Measurements from ENCODE around the gene SHISAL1. TPM values are rescaled to one million over a fixed set of nuclear protein-coding genes. Genes with fewer than 3 reads are reported as not detected.
A peak's percentile ranks its signal among the peaks of the same experiment; 100 is the strongest.

SHISAL1 gene
- total and polyA plus RNA-seq, 9 donors: 0.33 to 4.5 (median 2.0) TPM

DNA sequence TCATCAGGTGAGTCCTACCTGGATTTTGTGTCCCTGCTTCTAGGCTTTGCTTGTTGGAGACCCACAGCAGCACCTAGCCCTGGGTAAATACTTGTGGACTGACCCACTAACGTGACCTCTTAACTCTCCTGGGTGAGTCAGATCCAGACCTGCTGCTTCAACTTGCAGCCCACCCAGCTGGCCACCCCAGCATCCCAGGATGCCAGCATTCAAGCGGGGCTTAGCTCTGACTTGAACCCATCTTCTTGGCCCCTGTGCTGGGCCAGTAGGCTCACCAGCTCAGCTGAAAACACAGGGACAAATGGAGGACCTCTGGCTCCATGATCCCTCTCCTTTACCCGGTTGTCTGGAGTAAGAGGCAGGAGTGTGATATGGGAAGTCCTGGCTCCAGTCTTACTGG lies 98.6 kb downstream of the SHISAL1 start:
- WGBS, 3 donors: 92 to 96% (median 94%) methylated on average over 3 of the region's 3 CpGs
- Histone ChIP-seq H3K36me3 (no peaks in the 10 kb centered on the region), H3K4me1 (ENCODE audit: insufficient read depth) (no peaks in the 10 kb centered on the region), H3K4me3 (no peak overlapping the region), H3K27ac (no peak overlapping the region), H3K27me3 (no peaks in the 10 kb centered on the region), H3K9me3 (no peaks in the 10 kb centered on the region)
- DNase-seq: peak in 1 of 5 donors; percentile 3
- intact Hi-C loops (cut with DNase I): no loop called here
- TF ChIP-seq POLR2A (IDR thresholded peaks at IDR 0.05) (no peak), EP300 (IDR thresholded peaks at IDR 0.05) (no peak)
- TF ChIP-seq, protein P1, sequence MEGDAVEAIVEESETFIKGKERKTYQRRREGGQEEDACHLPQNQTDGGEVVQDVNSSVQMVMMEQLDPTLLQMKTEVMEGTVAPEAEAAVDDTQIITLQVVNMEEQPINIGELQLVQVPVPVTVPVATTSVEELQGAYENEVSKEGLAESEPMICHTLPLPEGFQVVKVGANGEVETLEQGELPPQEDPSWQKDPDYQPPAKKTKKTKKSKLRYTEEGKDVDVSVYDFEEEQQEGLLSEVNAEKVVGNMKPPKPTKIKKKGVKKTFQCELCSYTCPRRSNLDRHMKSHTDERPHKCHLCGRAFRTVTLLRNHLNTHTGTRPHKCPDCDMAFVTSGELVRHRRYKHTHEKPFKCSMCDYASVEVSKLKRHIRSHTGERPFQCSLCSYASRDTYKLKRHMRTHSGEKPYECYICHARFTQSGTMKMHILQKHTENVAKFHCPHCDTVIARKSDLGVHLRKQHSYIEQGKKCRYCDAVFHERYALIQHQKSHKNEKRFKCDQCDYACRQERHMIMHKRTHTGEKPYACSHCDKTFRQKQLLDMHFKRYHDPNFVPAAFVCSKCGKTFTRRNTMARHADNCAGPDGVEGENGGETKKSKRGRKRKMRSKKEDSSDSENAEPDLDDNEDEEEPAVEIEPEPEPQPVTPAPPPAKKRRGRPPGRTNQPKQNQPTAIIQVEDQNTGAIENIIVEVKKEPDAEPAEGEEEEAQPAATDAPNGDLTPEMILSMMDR (IDR thresholded peaks at IDR 0.05): no peak

DNA sequence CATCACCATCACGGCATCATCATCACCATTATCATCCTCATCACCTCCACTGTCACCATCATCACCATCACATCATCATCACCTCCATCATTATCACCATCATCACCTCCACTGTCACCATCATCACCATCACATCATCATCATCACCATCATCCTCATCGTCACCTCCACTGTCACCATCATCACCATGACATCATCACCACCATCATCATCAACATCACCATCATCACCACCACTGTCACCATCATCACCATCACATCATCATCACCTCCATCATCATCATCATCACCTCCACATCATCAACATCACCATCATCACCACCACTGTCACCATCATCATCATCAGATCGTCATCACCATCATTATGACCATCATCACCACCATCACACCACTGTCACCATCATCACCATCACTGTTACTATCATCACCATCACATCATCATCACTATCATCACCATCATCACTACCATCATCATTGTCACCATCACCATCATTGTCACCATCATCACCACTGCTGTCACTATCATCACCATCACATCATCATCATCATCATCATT lies 99.2 kb downstream of the SHISAL1 start:
- Histone ChIP-seq H3K27me3 (no peaks in the 10 kb centered on the region), H3K4me3 (no peak overlapping the region), H3K36me3 (no peaks in the 10 kb centered on the region), H3K9me3 (no peaks in the 10 kb centered on the region), H3K4me1 (ENCODE audit: insufficient read depth) (no peaks in the 10 kb centered on the region), H3K27ac (no peak overlapping the region)
- intact Hi-C loops (cut with DNase I): no loop called here
- TF ChIP-seq, protein P1 (IDR thresholded peaks at IDR 0.05): no peak
- no peak for TF ChIP-seq EP300 (IDR thresholded peaks at IDR 0.05)
- TF ChIP-seq POLR2A (IDR thresholded peaks at IDR 0.05): no peak
- WGBS, 3 donors: 89 to 96% (median 90%) methylated on average over 3 of the region's 3 CpGs
- no peak for DNase-seq

DNA sequence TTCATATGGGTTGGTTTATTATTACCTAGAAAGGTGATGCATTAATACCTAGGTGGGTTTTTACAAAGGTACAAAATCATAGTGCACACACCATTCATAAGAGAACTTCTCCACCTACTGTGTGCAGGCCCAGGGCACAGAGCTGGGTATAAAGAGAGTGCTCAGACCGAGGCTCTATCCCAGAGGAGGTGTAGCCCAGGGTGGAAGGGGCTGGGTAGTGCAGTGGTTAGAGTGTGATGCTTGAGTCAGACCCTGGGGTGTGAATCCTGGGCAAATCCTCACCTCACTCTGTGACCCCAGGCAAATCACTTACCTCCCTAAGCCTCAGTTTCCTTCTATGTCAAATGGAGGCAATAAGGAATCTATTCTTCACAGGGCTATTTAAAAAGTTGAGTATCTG lies 99.8 kb downstream of the SHISAL1 start:
- no peaks in the 10 kb centered on the region for H3K4me1 ChIP-seq (ENCODE audit: insufficient read depth)
- no peaks in the 10 kb centered on the region for H3K9me3 ChIP-seq
- no peak overlapping the region for H3K27ac ChIP-seq
- intact Hi-C loops (cut with DNase I): no loop called here
- TF ChIP-seq, protein P1 (IDR thresholded peaks at IDR 0.05): no peak
- TF ChIP-seq POLR2A (IDR thresholded peaks at IDR 0.05): no peak
- TF ChIP-seq EP300 (IDR thresholded peaks at IDR 0.05): no peak
- no peaks in the 10 kb centered on the region for H3K27me3 ChIP-seq
- WGBS, 3 donors: 92 to 100% (median 98%) methylated on average over 1 of the region's 1 CpG
- DNase-seq: peak in 1 of 5 donors; percentile 2
- no peak overlapping the region for H3K4me3 ChIP-seq
- no peaks in the 10 kb centered on the region for H3K36me3 ChIP-seq

GRCh38 chr22:44211946-44212930 lies 100.5 kb downstream of the SHISAL1 start:
- Histone ChIP-seq H3K4me1 (ENCODE audit: insufficient read depth) (no peaks in the 10 kb centered on the region), H3K27me3 (no peaks in the 10 kb centered on the region), H3K9me3 (no peaks in the 10 kb centered on the region), H3K27ac (no peak overlapping the region), H3K36me3 (no peaks in the 10 kb centered on the region), H3K4me3 (no peak overlapping the region)
- DNase-seq: peak in 1 of 5 donors; percentile 9
- TF ChIP-seq, protein P1 (IDR thresholded peaks at IDR 0.05): no peak
- no peak for TF ChIP-seq EP300 (IDR thresholded peaks at IDR 0.05)
- no peak for TF ChIP-seq POLR2A (IDR thresholded peaks at IDR 0.05)
- intact Hi-C loops (cut with DNase I): no loop called here
- 14 to 22% (median 18%) methylated on average over 12 of the region's 12 CpGs for WGBS, 3 donors

All from ovary (tissue), 9 donors.